Stimulated activated CD8-positive, alpha-beta memory T cell treated with anti-CD3 and anti-CD28 coated beads, Interleukin-7, amount 100 ng/mL, for 48 hours (primary cell): ENCODE data around the gene YPEL5.
"Not testable (repeated sequence)": the region's sequence is repeated elsewhere in the genome, so short reads cannot be mapped to it uniquely, and the experiment has no call there.

ENCODE experiments used
- DNase-seq, 2 donors: peaks; one replicate each; pipeline ENCODE4 v3.0.0-alpha.2; 2020; ENCODE audit warnings: low read depth in 1 of 2; ENCODE audit errors: extremely low read depth in 1 of 2

The YPEL5 gene

DNA sequence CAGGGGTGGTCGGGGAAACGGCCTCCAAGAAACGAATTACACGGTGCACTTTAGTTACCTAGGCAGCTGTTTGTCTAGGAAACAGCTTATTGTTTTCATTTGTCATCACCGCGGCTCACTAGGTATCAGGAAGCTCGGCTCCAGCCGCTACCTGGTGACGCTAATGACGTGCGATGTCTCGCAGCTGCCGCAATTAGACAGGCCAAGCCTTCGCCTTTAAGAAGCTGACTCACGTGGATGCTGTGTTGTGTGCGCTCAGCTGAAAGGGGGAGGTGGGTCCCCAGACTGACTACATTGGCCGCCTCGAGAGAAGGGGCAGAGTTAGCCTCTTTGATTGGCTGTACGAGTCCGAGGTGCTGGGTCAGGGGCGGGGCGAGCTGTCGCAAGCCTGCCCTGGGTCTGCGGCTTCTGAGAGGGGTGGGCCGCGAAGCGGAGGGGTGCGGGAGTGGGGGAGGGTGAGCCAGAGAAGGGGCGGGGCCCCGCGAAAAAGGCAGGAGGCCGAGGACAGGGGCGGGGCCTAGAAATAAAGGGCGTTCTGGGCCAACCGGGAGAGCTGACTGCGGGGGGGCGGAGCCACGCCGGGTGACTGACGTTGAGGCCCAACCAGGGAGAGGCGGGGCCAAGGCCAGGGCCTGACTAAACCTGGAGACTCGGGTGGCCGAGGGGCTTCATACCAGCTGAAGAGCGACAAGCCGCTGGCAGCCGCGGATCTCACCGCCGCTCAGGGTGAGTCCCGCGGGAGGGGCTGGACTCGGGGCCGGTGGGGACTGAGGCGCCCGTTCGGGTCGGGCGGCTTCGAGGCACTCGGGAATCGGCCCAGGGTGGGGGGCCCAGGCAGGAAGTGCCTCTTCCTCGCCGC lies at the start of gene YPEL5:
Gene YPEL5 (plus strand): TSS at position 671 of the 859 bp plus-strand sequence. CDS start 9,645 bp downstream, outside the sequence.
- peak; percentile 98 for DNase-seq

DNA sequence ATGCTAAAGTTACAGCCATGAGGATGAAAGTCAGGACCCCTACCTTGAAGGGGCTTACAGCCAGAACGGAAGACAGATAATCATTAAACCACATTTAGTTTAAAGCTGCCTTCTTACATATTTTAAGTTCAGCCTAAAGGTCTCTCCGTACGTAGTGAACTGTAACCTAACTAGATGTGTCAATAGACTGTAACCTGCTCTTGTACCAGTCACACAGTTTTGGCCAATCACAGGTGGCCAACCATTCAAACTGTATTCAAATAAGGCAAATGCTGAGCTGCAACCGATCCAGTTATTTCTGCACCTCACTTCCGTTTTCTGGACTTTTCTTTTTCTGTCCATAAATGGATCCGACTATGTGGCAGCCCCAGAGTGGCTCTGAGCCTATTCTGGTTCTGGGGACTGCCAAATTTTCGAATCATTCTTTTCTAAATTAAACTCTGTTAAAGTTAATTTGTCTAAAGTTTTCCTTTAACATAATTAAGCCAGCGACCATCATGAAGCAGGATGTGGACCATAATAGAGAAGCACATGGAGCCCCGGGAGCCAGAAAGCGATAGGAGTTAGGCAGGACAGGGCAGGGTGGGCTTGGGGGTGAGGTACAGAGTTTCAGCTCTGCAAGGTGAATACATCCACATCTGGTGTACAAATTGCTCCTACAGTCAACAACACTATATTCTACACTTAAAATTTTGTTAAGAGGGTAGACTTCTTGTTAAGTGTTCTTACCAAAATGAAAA lies 48.4 kb upstream of the YPEL5 start:
- no peak for DNase-seq

DNA sequence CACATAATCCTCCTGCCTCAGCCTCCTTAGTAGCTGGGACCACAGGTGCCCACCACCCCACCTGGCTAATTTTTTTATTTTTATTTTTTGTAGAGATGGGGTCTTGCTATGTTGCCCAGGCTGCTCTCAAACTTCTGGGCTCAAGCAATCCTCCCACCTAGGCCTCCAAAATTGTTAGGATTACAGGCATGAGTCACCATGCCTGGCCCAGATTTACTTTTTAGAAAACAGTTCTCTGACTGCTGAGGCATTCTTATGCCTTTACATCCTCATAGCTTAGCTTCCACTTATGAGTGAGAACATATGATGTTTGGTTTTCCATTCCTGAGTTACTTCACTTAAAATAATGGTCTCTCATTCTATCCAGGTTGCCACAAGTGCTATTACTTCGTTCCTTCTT lies 47.4 kb upstream of the YPEL5 start:
- not testable (repeated sequence) for DNase-seq

DNA sequence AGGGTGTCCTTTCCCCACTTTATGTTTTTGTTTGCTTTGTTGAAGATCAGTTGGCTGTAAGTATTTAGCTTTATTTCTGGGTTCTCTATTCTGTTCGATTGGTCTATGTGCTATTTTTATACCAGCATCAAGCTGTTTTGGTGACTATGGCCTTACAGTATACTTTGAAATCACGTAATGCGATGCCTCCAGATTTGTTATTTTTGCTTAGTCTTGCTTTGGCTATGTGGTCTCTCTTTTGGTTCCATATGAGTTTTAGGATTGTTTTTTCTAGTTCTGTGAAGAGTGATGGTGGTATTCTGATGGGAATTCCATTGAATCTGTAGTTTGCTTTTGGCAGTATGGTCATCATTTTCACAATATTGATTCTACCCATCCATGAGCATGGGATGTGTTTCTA lies 46.1 kb upstream of the YPEL5 start:
- not testable (repeated sequence) for DNase-seq

DNA sequence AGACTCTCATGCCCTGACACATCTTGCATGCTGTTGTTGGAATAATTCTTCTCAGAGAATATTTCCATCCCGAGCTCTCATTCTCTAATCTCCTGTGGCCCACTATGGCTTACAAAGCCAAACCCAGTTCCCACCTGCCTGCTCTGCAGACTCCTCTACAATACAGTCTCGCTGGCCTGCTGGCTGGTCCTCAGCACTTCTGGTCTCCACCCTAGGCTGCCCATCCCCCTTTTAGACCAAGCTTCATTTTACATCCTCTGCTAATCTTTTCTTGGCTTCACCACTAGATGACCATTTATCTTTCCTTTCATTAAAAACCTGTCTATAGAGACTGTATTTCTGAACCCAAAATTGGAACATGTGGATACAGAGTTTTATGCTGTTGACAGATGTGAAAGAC lies 42.5 kb upstream of the YPEL5 start:
- no peak for DNase-seq

DNA sequence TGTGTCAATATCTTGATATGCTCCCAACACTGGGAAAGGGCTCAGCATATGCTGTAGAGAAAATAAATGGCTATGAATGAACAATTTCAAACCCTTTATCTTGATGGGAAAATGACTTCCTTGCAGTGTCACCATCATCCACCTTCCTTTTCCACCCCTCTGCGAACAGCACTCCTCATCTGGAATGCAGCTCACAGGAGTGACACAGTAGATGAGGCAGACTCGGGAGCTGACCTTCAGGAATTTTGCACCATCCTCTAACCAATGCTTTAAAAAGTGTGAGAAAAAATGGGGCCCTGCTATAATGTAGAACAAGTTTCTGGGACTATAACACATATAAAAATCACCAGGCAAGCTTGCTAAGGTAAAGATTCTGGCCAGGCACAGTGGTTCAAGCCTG lies 41.3 kb upstream of the YPEL5 start:
- no peak for DNase-seq

DNA sequence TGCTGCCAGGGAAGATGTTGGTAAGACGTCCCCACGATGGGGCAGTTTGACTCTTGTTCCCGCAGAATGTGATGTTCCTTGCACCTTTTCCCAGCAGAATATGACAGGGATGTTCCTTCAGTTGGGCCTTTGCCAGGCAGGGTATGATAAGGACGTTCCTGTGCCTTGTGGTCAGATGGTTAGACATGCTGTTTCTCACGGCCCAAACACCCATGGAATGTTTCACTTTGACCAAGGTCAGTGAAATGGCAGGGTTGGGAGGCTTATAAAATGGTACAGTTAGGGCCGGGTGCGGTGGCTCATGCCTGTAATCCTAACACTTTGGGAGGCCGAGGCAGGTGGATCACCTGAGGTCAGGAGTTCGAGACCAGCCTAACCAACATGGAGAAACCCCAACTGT lies 40.3 kb upstream of the YPEL5 start:
- no peak for DNase-seq

DNA sequence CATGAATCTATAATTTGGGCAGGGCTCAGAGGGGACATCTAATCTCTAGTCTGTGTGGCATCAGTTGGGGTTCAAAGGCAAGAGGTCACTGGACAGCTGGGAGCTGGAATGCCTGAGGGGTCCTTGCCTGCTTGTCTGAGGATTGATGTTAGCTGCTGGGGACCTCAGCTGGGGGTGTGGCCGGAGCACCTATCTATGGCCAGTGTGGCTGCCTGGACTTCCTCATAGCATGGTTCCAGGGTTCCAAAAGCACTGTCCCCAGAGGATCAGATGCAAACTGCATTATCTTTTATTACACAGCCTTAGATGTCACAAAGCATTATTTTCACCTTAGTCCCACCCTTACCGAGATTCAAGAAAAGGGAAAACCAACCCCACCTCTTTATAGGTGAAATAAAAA lies 38.6 kb upstream of the YPEL5 start:
- no peak for DNase-seq

DNA sequence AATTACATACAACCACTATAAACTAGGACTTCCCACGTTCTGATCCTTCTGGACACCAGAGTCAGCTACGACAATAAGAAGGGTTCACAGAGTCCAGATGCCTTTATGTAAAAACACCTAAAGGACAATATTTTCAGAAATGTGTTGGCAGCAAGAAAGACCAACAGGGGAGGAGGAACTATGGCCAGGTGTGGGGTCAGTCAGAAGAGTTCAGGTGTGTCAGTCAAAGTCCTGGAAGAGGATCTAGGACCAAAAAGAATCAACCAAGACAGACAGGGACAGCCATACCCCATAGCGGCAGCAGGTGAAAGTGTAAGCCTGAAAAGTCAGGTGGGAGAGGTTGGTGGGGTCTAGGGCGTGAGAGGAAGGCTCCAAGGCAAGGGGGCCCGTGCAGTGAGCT lies 38.0 kb upstream of the YPEL5 start:
- DNase-seq: no peak

DNA sequence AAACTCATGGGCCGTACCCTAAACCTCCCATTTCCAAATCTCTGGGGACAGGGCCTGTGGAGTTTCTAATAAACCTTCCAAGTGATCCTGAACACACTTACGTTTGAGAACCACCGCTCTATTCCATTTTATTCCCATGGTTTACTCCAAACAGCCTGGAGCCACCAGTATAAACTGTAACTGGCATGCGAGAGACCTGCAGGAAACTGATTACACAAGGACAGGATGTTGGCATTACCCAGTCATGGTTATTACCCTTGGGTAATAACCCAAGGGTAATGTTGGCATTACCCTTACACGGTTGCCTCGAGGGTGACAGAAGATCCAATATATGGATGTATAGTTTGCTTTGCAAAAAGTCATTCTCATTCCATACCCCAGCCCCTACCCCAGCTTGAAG lies 37.0 kb upstream of the YPEL5 start:
- DNase-seq: no peak

DNA sequence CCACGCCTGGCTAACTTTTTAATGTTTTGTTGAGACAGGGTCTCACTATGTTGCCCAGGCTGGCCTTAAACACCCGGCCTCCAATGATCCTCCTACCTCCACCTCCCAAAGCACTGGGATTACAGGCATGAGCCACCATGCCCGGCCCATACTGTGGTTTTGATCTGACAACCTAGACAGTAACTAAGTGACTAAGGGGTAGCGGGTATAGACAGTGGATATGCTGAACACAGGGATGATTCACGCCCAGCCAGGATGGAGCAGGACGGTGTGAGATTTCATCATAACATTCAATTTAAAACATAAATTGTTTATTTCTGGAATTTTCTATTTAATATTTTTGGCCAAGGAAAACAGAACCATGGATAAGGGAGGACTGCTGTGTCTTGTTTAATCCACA lies 36.0 kb upstream of the YPEL5 start:
- DNase-seq: no peak

DNA sequence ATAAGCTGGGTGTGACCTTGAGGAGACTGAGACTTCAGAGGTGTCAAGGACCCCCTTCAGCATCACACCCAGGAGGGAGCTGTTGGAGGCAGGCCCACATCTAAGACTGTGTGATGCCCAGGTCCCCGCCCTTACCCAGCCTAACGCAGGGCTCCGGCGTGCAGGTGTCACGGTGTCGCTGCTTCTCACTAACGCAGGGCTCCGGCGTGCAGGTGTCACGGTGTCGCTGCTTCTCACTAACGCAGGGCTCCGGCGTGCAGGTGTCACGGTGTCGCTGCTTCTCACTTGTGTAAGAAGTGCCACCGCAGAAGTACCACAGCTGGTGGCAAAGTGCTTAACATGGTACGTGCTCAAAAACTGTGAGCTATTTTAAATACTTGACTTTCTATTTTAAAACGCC lies 35.6 kb upstream of the YPEL5 start:
- not testable (repeated sequence) for DNase-seq

DNA sequence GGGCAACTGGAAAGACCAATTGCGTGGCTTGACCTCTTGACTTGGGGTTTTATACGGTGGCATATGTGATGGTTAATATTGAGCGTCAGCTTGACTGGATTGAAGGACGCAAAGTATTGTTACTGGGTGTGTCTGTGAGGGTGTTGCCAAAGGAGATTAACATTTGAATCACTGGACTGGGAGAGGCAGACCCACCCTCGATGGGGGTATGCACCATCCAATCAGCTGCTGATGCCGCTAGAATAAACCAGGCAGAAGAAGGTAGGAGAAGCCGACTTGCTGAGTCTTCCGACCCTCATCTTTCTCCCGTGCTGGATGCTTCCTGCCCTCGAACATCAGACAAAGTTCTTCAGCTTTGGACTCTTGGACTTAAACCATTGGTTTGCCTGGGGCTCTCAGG lies 34.2 kb upstream of the YPEL5 start:
- DNase-seq: no peak

DNA sequence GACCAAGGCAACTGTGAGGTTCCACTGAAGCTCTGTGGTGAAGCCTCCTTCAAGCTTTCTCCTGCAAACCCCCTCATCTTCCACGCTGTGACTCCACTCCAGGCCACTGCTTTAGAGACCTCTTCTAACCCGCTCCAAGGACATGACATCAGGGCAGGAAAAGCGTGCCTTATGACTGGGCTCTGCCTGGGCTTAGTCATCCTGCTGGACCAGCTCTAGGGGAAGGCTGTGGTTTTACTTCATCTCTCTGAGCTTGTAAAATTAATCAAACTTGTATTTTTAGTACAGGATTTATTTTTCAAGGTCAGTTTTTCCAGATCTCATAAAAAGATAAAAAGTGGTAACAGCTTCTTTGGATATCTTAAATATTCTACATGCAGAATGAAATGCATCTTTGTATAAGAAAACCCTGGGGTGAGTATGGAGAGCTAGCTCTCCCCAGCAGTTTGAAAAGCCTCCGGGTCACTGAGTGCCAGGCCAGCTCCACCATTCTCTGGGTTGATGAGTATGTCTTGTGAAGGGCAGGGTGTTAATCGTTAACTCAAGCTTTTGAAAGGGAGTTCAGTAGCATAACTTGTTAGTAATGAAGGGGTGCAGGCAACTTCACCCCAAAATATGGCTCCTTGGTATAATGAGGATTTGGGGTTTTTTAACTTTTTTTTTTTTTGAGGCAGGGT lies 33.1 kb upstream of the YPEL5 start:
- no peak for DNase-seq

DNA sequence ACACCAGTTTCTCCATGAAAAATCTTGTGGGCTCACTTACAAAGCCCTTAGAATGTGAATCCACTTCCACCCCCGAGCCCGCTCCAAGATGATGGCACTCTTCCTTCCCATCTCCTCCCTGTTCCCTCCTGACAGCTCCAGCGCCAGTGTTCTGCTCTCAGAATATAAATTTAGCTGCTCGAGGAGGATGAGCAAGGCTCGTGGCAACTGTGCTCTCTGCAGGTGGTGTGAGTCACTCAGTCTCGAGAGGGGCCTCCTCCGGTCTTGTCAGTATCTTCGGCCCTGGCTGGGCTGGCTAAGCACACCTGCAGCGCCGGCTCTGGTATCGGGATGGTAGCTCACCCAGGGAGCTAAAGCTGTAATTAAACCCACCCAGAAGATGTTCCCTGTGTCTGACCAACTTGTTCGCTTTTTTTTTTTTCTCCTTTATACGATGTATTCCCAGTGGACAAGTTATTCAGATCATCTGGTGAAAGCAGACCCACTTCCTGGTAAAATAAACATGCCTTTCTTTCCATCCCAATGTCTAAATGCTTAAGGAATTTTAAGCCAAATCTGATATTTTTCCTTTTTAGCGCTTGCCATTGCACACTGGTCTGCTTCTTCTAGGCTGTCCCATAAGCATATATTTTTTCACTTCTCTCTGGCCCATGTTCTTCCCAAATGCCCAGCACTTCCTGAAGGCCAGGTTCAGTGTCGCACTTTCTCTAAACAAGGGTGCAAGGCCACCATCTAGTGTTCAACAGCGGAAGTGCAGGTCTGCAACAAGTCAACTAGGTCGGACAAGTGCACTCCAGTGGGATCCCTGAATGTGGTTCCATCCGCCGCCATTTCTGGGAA lies 31.4 kb upstream of the YPEL5 start:
- DNase-seq: peak in 1 of 2 donors; percentile 31

DNA sequence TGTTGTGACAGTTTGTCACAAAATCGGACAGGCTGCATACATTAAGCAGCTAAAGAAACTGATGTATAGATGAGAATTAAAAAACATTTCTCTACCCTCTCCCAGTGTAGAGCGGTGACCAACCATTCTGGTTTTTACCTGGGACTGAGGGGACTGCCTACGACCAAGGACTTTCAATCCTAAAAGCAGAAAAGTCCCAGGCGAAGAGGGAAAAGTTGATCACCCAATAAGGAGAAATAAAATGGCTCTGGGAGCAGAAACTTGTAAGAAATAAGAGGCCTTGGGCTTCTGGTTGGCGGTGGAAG lies 30.9 kb upstream of the YPEL5 start:
- no peak for DNase-seq

DNA sequence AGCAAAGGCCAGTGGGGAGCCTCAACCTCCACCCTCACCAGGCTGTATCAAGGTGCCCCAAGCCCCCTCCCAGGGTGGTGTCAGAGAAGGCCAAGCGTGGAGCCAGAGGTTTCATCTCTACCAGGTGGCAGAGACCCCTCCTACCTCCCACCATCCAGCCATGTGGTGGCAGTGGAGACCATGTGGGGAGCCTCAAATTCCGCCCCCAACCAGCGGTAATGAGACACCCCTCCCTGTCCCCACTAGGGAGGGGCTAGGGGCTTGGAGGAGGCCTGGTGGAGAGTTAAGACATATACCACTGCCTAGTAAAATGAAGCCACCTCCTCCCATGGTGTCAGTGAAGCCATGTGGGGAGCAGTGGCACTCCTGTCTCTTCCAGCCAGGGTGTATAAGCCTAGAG lies 24.4 kb upstream of the YPEL5 start:
- no peak for DNase-seq

DNA sequence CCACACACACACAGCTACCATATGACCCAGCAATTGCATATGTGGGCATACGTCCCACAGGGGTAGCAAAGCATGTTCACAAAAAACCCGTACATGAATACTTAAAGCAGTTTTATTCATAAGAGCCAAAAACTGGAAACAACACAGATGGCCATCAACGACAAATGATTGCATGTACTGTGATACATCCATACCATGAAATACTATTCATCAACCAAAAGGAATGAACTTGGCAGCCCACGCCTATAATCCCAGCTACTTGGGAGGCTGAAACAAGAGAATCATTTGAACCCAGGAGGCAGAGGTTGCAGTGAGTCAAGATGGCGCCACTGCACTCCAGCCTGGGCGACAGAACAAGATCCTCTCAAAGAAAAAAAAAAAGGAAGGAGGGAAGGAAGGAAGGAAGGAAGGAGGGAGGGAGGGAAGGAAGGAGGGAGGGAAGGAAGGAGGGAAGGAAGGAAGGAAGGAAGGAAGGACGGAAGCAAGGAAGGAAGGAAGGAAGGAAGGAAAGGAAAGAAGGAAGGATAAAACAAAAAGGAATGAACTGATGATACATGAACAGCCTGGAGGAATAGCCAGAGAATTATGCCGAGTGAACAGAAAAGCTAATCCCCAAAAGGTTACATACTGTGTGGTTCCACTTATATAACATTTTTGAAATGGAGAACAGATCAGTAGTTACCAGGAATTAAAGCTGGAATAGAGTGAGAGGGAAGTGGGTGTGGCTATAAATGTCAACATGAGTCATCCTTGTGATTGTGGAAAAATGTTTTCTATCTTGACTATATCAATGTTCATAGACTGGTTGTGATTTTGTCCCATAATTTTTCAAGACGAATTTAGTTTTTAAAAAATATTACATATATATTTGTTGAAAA lies 19.6 kb upstream of the YPEL5 start:
- DNase-seq: no peak

DNA sequence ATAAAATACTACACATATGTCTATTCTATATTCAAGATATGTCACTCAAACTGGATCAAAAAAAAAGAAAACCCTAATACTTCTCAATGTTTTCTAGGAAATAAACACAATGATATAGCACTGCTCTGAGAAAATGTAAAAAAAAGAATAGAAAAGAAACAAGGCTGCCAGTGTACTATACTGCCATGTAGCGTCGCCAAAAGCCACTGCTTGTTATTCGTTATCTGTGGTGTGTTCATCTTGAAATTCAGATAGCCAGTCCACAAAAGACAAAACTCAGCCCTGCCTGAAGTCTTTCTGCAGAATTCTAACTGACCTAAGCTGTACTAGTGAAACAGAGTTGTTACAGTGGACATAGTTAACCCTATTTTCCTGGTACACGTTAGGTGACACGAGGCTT lies 12.2 kb upstream of the YPEL5 start:
- DNase-seq: no peak

DNA sequence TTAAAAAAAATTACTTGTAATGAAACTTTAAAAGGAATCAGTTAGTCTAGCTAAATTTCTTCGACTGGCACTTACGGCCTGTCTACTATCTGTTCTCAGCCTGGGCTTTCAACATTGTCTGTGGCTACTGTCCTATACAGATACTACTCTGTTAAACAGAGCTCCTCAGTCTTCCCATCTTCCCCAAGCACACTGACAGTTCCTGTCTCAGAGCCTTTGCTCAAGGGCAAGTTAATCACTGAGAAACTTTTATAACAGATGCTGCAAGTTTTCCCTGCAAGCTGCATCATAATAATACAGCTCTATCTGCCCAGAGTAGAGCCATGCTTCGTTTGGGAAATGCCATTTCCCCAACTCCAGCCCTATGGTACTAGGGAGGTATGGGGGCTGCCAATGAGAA lies 11.3 kb upstream of the YPEL5 start:
- no peak for DNase-seq
